ENCODE measurements around the gene C19orf44.

C19orf44 gene

GRCh38 chr19:16518483-16519229 lies 22.5 kb downstream of the C19orf44 start:
- no peak for DNase-seq

- no peak for DNase-seq
Observed at GRCh38 chr19:16519230-16519687, 23.1 kb downstream of the C19orf44 start.

DNA sequence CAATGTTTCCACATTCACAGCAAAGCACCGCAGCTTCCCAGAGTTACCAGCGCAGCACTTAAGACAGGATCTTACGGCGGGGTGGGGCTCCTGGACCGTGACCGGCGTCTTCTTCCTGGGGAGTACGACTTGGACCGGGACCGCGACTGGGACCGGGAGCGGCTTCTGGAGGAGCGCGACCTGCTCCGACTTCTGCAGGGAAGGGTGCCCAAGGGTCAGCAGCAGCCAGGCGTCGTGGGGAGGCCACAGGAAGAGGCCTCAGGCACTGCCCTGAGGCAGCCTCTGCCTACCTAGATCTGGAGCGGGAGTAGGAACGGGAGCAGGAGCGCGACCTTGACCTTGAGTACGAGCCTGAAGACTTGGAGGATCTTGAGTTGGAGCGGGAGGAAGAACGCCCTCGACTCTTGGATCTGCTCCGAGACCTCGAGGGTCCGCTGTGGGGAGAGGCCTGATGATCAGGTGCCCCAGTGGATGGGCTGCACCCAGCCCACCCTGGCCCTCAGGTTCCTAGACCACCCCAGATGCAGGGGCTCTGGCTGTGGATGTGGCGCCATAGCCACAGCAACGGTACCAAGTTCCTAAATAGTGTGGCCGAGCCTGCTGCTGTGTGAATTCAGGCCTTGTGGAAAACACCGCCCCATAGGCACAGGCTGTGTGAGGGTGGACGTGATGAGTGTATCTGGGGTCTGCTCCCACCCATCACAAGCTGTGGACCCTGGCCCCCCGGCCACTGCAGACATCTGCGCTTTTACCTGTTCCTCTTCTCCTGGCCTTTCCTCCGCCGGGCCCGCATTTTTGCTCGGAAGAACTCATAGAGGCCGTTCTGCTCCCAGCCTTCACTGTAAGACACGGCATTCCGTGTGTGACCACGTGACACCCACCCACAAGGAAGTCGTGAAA lies 24.1 kb downstream of the C19orf44 start:
- DNase-seq, result no peak

DNA sequence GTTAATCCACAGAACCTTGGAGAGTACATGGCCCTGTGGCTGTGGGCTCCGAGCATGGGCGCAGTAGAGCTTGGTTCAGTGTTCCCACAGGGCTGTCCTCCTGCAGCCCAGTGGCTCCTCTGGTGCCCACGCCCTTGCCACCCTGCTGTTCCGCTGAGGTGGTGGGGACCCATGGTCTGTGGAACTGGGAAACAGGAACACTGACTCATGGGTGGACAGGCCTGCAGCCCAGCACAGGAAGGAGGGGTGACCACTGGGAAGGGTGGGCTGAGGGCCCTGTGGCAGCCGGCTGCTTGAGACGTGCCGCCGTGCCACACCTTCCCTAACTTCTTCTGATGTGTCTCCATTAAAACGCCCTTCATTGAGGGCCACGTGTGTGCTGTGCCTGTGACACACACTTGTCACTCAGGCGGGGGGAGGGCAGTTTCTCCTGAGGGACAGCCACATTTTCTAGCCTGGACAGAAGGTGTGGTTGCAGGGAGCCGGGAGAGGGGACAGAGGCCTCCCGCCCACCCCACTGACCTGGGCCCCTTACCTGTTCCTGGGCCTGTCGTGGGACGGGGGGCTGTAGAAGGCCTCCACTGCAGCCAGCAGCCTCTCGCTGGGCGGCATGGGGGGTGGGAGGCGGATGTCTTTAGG lies 24.9 kb downstream of the C19orf44 start:
- DNase-seq, result no peak

DNA sequence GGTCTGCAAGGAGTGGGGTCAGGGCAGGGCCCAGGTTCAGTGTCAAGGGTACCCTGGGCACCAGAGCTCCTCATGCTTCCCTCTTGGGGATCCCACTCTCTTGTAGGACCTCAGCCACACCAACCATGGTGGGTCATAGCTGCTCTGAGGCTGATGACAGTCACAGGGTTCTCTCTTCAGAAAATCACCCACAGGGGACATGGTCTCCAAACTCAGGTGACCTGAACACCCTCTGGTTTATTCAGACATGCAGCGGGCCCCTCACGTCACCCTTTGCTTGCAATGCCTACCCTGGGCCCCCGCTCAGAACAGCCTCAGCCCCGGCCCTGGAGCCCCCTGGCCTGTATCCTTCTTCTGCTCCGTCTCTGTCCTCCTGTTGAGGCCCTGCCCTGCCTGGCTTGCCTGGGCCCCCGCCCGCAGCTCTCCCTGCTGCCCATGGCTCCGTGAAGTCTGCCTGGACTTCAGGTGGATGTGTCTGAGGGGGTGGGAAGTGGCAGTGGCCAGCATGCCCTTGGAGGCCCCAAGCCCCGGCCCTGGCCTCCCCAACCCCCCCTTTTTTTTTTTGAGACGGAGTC lies 25.6 kb downstream of the C19orf44 start:
- no peak for DNase-seq

DNA sequence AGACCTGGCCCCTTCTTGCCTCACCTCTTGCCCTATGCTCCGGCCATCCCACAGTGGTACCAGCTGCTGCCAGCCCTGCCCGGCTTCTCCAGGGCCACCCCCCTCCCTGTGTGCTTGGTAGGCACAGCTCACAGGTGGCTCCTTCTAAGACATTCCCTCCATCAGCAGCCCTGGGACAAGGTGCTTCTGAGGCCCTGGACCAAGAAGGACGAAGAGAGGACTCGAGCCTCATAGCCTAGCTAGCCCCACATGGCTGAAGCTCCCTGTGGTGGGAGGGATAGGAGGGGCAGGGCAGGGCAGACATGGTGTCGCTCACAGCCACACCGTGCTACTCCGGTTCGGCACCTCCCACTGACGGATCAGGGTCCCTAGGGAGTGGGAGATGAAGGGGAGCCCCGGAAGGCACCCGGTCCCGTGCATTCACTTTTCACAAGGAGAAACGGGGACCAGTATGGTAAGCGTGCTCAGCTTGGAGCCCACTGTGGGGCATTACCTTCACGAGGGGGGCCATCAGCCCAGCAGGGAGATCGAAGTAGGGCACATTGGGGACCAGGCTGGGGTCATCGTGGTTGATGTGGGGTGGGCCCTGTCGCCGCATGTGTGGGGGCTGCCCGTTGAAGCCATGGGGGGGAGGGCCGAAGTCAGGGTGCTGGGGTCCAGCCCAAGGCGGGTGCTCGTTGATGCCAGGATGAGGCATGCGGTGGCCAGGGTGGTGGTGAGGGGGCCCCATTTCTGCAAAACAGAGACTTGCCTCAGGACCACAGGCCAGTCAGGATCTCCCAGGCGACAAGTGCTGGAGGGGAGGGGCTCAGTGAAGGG lies 26.6 kb downstream of the C19orf44 start:
- DNase-seq, result no peak

DNA sequence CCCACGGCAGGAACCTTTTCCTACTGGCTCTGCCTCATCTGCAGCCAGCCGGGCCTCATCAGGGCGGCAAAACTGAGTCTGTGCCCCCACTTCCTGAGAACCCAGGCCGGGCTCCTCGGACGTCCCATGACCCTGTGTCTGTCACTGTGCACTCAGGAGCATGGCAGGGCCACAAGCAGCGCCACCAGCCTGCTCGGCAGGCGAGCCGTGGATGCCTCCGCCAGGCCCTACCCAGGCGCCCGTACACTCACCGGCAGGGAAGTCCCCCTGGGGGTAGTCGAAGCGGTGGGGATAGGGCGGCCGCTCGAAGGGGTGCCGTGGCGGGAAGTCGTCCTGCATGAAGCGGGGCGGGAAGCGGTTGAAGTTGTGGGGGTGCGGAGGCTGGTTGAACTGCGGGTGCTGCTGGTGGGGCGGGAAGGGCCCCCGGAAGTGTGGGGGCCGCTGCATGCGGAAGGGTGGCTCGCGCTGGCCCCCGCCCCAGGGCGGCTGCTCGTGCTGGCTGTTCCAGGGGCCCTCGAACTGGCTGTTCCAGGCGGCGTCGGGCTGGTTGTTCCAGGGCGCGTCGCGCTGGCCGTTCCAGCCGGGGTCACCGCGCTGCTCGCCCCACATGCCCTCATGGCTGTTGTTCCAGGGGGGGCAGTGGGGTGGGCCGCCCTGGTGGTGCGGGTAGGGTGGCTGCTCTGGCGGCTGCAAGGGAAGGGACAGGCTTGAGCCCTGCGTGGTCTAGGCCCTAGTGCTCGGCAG lies 29.0 kb downstream of the C19orf44 start:
- DNase-seq, result no peak

GRCh38 chr19:16525751-16526481 lies 29.7 kb downstream of the C19orf44 start:
- DNase-seq, result no peak

DNA sequence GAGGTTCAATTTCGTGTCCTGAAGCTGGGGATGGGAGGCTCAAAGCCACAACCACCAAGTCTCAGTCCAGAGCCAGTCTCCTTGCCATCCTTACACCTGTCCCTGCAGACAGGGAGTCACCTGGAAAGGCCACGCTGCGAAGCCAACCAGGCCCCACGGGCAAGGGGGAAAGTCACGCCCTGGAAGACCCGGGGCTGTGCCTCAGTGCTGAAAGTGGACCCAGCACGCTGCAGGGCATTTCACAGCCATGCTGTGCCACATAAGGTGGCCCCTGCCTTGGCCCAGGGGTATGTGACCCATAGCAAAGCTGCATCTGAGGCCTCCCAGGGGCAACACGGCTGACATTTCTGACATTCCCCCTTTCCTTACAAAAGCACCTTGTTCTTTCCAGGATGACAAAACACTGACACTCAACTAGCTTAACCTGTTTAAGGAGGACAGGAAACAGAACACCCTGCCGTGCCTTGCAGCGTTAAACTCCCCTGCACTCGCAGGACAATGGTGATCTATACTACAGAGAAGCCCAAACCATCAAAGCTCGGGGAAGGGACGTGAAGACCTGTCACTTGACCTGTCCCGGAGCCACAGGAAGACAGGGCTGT lies 31.2 kb downstream of the C19orf44 start:
- DNase-seq, result no peak

DNA sequence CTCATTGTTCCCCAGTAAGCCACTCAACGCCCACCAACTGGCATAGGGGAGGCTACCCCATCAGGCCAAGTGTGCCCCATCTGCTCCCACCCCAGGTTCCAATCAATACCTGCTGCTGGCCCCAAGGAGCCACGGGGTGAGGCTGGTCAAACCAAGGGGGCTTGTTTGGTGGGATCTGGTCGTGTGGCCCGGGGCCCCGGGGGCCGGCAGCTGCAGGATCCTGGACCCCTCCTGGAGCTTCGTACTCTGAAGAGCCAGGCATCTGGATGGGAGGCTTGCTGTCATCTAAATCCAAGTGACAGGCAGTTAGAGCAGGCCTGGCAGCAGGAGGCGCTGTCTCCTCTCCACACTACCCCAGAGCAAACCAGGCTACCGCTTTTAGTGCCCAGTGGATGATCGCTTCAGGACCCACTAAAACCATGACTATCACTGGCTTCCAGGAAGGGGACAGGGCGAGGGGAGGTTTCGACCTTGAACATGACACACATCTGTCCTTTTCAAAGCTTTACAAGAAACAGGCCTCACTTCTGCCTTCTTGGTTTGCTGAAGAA lies 31.9 kb downstream of the C19orf44 start:
- DNase-seq, result no peak

- no peak for DNase-seq
Observed at GRCh38 chr19:16529466-16530144, 33.4 kb downstream of the C19orf44 start.

DNA sequence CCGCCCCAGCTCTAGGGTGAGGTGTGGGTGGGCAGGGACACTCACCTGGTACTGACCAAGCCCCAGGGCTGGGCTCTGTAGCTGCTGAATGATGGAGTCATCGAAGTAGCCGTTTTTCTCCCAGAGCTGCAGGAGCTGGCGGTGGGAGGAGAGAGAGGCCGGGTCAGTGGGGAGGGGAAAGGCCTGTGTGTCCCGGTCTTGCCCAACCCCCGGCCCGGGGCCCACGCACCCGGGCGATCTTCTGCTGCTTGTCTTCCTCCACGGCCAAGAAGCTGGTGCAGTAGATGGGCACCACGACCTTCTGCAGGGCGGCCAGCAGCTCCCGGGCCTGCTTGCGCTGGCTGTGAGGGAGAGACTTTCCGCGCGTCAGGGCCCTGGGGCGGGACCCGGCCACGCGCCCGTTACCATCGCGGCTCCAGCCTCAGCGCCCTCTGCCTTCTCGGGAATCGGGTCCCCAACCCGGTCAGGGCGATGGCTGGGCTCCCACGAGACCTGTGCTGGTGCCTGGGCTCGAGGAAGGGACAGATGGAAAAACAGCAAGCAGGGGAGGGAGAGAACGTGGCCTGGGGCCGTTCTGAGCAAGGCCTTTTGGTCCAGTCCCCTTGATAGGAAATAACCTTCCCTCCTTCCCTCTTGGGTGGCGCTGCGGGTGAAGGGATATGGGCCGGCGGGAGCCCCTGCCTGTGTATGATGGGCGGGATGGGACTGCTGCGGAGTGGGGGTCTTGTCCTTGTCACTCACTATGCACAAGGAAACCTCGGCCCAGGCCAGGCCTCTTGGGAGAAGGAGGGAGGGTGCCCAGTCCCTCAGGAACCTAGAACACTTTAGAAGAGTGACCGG lies 34.6 kb downstream of the C19orf44 start:
- no peak for DNase-seq

GRCh38 chr19:16531380-16531669 lies 35.1 kb downstream of the C19orf44 start:
- DNase-seq, result no peak

- no peak for DNase-seq
Observed at GRCh38 chr19:16532440-16533234, 36.4 kb downstream of the C19orf44 start.

DNA sequence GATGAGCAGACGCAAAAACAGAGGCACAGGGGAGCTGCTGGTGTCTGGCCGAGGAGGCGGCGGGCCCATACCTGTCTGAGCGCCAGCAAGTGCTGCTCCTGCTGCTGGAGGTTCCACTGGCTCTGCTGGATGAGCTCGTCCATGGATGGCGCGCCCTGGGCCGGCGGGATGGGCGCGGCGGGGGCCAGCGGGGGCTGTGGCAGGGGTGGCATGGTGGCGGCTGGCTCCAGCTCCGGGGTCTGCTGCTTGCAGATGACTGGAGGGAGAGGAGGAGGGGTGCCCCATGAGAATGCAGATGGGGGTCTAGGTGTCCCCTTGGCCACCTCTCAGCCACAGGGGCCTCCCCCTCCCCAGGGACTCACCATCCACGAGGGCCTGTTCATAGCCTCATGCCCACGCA lies 39.2 kb downstream of the C19orf44 start:
- DNase-seq, result no peak

GRCh38 chr19:16536130-16536529 lies 39.9 kb downstream of the C19orf44 start:
- no peak for DNase-seq

DNA sequence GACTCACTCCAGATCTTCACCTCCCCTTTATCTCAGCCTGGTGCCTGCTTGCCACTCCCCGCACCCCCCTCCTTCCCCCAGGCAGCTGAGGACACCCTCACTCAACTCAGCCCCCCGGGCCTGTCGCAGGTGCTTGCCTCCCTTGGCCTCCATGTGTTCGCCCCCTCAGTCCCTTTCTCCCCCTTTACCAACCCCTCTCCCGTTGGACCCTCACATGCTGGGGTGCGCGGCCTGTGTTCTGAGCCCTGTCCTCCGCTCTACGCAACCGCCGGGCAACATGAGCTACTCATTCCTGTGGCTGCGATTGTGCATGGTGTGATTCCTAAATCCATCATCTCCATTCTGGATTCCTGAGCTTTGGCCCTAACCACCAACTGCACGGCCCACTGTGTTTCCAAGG lies 40.9 kb downstream of the C19orf44 start:
- DNase-seq, result no peak

- no peak for DNase-seq
Observed at GRCh38 chr19:16540948-16541347, 44.8 kb downstream of the C19orf44 start.

Data from activated CD4-positive, CD25-positive, alpha-beta regulatory T cell treated with anti-CD3 and anti-CD28 coated beads, Interleukin-2, amount 50 U/mL, for 72 hours (primary cell).